Measurements from ENCODE around the gene ATP8A1.

DNA sequence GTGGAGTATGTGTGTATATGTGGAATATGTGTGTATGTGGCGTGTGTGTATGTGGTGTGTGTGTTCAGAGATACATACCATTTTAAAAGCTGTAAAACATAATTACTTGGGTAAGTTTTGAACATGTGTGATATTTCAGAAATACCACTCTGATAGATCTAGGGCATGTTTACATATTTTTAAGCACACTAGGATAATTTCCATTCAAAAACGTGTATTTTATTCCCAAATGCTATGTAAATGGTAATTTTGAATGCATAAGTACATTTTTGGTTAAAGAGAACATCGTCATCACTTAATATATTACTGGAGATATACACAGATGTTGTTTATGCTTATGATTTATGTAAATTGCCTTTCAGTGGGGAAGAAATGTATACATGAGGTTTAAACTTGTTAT is 294.3 kb downstream of the ATP8A1 start:
- TF ChIP-seq CTCF (IDR thresholded peaks at IDR 0.05; ENCODE audit: poor library complexity, severe bottlenecking) (no peak), EP300 (conservative IDR thresholded peaks at IDR 0.05; ENCODE audit: poor library complexity, severe bottlenecking) (no peak), POLR2AphosphoS5 (IDR thresholded peaks at IDR 0.05) (no peak)
- TF ChIP-seq, protein P1, sequence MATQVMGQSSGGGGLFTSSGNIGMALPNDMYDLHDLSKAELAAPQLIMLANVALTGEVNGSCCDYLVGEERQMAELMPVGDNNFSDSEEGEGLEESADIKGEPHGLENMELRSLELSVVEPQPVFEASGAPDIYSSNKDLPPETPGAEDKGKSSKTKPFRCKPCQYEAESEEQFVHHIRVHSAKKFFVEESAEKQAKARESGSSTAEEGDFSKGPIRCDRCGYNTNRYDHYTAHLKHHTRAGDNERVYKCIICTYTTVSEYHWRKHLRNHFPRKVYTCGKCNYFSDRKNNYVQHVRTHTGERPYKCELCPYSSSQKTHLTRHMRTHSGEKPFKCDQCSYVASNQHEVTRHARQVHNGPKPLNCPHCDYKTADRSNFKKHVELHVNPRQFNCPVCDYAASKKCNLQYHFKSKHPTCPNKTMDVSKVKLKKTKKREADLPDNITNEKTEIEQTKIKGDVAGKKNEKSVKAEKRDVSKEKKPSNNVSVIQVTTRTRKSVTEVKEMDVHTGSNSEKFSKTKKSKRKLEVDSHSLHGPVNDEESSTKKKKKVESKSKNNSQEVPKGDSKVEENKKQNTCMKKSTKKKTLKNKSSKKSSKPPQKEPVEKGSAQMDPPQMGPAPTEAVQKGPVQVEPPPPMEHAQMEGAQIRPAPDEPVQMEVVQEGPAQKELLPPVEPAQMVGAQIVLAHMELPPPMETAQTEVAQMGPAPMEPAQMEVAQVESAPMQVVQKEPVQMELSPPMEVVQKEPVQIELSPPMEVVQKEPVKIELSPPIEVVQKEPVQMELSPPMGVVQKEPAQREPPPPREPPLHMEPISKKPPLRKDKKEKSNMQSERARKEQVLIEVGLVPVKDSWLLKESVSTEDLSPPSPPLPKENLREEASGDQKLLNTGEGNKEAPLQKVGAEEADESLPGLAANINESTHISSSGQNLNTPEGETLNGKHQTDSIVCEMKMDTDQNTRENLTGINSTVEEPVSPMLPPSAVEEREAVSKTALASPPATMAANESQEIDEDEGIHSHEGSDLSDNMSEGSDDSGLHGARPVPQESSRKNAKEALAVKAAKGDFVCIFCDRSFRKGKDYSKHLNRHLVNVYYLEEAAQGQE (IDR thresholded peaks at IDR 0.05; ENCODE audit: borderline replicate concordance): no peak
